Smooth muscle cell of bladder (primary cell): ENCODE results near the gene KCNS3. TPM values are rescaled to one million over a fixed set of nuclear protein-coding genes. Genes with fewer than 3 reads are reported as not detected.

Experiments
- total RNA-seq: library from RNA; depleted of rRNA; stranded (reverse); fragments of >200 nt; gene quantifications from 2 replicates; pipeline ENCODE4 v1.2.3, GENCODE V29; 2014

KCNS3 gene, protein sequence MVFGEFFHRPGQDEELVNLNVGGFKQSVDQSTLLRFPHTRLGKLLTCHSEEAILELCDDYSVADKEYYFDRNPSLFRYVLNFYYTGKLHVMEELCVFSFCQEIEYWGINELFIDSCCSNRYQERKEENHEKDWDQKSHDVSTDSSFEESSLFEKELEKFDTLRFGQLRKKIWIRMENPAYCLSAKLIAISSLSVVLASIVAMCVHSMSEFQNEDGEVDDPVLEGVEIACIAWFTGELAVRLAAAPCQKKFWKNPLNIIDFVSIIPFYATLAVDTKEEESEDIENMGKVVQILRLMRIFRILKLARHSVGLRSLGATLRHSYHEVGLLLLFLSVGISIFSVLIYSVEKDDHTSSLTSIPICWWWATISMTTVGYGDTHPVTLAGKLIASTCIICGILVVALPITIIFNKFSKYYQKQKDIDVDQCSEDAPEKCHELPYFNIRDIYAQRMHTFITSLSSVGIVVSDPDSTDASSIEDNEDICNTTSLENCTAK
- total RNA-seq: 0.43 and 3.0 TPM in 2 replicates

DNA sequence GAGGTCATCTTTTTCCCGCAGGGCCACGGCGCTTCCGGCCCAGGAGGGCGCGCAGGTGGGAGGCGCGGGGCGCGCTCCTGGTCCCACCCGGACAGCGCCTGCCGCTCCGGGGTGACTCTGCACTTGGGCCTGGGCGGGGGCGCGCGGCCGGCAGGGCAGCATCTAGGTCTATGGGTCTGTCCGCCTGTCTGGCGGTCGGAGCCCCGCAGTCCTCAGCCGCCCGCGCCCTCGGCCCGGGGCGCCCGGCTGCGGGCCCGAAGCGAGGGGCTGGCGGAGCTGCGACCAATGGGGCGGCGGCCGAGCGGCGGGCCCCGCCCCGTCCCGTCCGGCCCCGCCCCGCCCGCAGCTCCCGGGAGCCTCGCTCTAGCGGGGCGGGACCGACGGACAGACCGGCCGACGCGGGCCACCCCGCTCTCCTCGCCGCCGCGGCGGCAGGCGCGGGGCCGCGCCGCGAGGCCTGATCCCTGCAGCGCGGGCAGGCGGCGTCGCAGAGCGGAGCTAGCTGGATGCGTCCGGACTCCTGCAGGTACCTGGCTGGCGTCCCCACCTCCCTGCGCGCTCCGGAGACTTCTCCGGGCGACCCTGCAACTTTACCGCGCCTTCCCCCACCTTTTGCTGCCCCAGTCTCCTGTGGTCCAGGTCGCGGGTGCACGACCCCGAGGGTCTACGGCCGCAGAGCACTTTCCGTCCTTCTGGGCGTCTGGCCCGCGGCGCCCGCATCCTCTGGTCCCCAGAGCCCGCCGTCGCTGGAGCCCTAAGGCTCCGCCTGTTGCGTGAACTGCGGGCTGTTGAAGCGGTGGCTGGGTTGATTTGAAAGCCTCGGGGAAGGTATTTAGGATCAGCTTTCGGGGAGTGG is at the start of gene KCNS3:
Gene KCNS3 (plus strand): TSS at position 387 of the 856 bp plus-strand sequence. CDS start 52,342 bp downstream, outside the sequence.

Other genes with a start within 250 kb of the KCNS3 start
- gene SMC6, start 124.9 kb upstream of the KCNS3 start, total RNA-seq: 11.8 and 18.3 TPM in 2 replicates
- gene GEN1, start 124.5 kb upstream of the KCNS3 start, total RNA-seq: 3.0 and 3.1 TPM in 2 replicates
- not detected in 2 replicates for gene MSGN1, start 62.2 kb upstream of the KCNS3 start, total RNA-seq